Karpas-422 (cell line): Measurements from ENCODE around the gene RFPL3. TPM values are rescaled to one million over a fixed set of nuclear protein-coding genes. Genes with fewer than 3 reads are reported as not detected.

Source experiments
- DNase-seq: peaks from one replicate; pipeline ENCODE4 v3.0.0-alpha.2; 2015
- H2AFZ ChIP-seq: fragments of 200-600 bp; sonication (generic); 2 replicates; pipeline ENCODE4 v1.6.1; 2014; ENCODE audit warnings: antibody characterized with exemption, low read length, mixed read lengths
- H3K27ac ChIP-seq: fragments of 200-600 bp; sonication (generic); 2 replicates; pipeline ENCODE4 v1.5.1; 2014; ENCODE audit warnings: mild to moderate bottlenecking, low read length, moderate library complexity
- H3K27me3 ChIP-seq: fragments of 200-600 bp; sonication (generic); 2 replicates; pipeline ENCODE4 v1.6.1; 2014; ENCODE audit warnings: low read length, mixed read lengths
- H3K36me3 ChIP-seq: fragments of 200-600 bp; sonication (generic); 2 replicates; pipeline ENCODE4 v1.6.1; 2014; ENCODE audit warnings: low read length, mixed read lengths; ENCODE audit not compliant: insufficient read depth
- H3K4me1 ChIP-seq: fragments of 200-600 bp; sonication (generic); 2 replicates; pipeline ENCODE4 v1.6.1; 2014; ENCODE audit warnings: mild to moderate bottlenecking, low read length, mixed read lengths
- H3K4me2 ChIP-seq: fragments of 200-600 bp; sonication (generic); 2 replicates; pipeline ENCODE4 v1.6.1; 2014; ENCODE audit warnings: low read length, low read depth, mild to moderate bottlenecking; ENCODE audit not compliant: poor library complexity, severe bottlenecking
- H3K4me3 ChIP-seq: fragments of 200-600 bp; sonication (generic); 2 replicates; pipeline ENCODE4 v1.5.1; 2014; ENCODE audit warnings: mild to moderate bottlenecking, antibody characterized with exemption, low read length, mixed read lengths
- H3K79me2 ChIP-seq: fragments of 200-600 bp; sonication (generic); 2 replicates; pipeline ENCODE4 v1.6.1; 2014; ENCODE audit warnings: mild to moderate bottlenecking, low read length, mixed read lengths
- H3K9ac ChIP-seq: fragments of 200-600 bp; sonication (generic); 2 replicates; pipeline ENCODE4 v1.6.0; 2014; ENCODE audit warnings: low read length
- H3K9me2 ChIP-seq: fragments of 200-600 bp; sonication (generic), shearing (Covaris generic); replicated peaks from 2 replicates; pipeline ENCODE4 v1.6.0; 2014; ENCODE audit warnings: mild to moderate bottlenecking, low read length, moderate library complexity; ENCODE audit not compliant: insufficient read depth
- H3K9me3 ChIP-seq: fragments of 300-700, 200-600 bp; sonication (generic); 2 replicates; pipeline ENCODE4 v1.6.1; 2014; ENCODE audit warnings: low read length, mixed read lengths
- H4K20me1 ChIP-seq: fragments of 200-600 bp; sonication (generic); 2 replicates; pipeline ENCODE4 v1.6.1; 2014; ENCODE audit warnings: mild to moderate bottlenecking, antibody characterized with exemption, low read length, low read depth; ENCODE audit not compliant: insufficient read depth
- small RNA-seq: library from RNA; depleted of rRNA; stranded (forward); fragments of <200 nt; gene quantifications from one replicate; pipeline ENCODE3, GENCODE V24; 2014
- total RNA-seq: library from RNA; depleted of rRNA; stranded (reverse); fragments of >200 nt; shearing (Covaris generic); gene quantifications from 2 replicates; pipeline ENCODE4 v1.2.3, GENCODE V29; 2014; ENCODE audit warnings: low replicate concordance; rRNA removed

RFPL3 gene
- total RNA-seq, 1 experiment from 2014 or later: not detected

- Histone ChIP-seq H3K36me3 (peaks cover 53% of the 10 kb centered on the region), H3K27me3 (no peaks in the 10 kb centered on the region), H3K9me3 (no peaks in the 10 kb centered on the region), H3K27ac (no peak overlapping the region), H3K4me2 (no peak overlapping the region), H3K9ac (no peak overlapping the region), H2AFZ (no peak overlapping the region), H3K4me1 (no peaks in the 10 kb centered on the region), H3K9me2 (no peaks in the 10 kb centered on the region), H3K4me3 (no peak overlapping the region), H3K79me2 (peaks cover 8% of the 10 kb centered on the region; the same call in 1 of the 2 replicates), H4K20me1 (no peaks in the 10 kb centered on the region)
- DNase-seq: no peak
These were observed 43.8 kb downstream of the RFPL3 start for GRCh38 chr22:32401486-32401885.

GRCh38 chr22:32404021-32404420 lies 46.4 kb downstream of the RFPL3 start:
- H3K9ac ChIP-seq: no peak overlapping the region
- no peak overlapping the region for H2AFZ ChIP-seq
- peaks cover 55% of the 10 kb centered on the region for H3K36me3 ChIP-seq
- H3K4me2 ChIP-seq: no peak overlapping the region
- peaks cover 22% of the 10 kb centered on the region for H3K4me1 ChIP-seq
- no peak overlapping the region for H3K4me3 ChIP-seq
- no peaks in the 10 kb centered on the region for H4K20me1 ChIP-seq
- peaks cover 31% of the 10 kb centered on the region for H3K79me2 ChIP-seq
- no peak overlapping the region for H3K27ac ChIP-seq
- no peaks in the 10 kb centered on the region for H3K27me3 ChIP-seq
- H3K9me2 ChIP-seq: no peaks in the 10 kb centered on the region
- no peak for DNase-seq
- H3K9me3 ChIP-seq: no peaks in the 10 kb centered on the region

GRCh38 chr22:32407312-32407711 lies 49.6 kb downstream of the RFPL3 start:
- DNase-seq: peak; percentile 72
- Histone ChIP-seq H3K4me1 (peaks cover 38% of the 10 kb centered on the region), H3K9me2 (no peaks in the 10 kb centered on the region), H3K27ac (peak overlapping the region; percentile 59), H3K4me2 (peak overlapping the region; percentile 25), H3K36me3 (peaks cover 41% of the 10 kb centered on the region; the same call in 1 of the 2 replicates), H3K9me3 (no peaks in the 10 kb centered on the region), H4K20me1 (peaks cover 7% of the 10 kb centered on the region; the same call in 1 of the 2 replicates), H3K9ac (no peak overlapping the region), H3K27me3 (no peaks in the 10 kb centered on the region), H3K4me3 (no peak overlapping the region), H2AFZ (no peak overlapping the region), H3K79me2 (peaks cover 59% of the 10 kb centered on the region)

GRCh38 chr22:32407936-32408335 lies 50.3 kb downstream of the RFPL3 start:
- Histone ChIP-seq H3K4me2 (peak overlapping the region; percentile 25), H3K27ac (0 out of 2 replicates have a peak overlapping the region, but pooled peaks have one; percentile 59), H3K36me3 (peaks cover 41% of the 10 kb centered on the region; the same call in 1 of the 2 replicates), H3K4me3 (no peak overlapping the region), H3K27me3 (no peaks in the 10 kb centered on the region), H2AFZ (no peak overlapping the region), H4K20me1 (peaks cover 7% of the 10 kb centered on the region; the same call in 1 of the 2 replicates), H3K79me2 (peaks cover 59% of the 10 kb centered on the region), H3K9me2 (no peaks in the 10 kb centered on the region), H3K9ac (no peak overlapping the region), H3K9me3 (no peaks in the 10 kb centered on the region), H3K4me1 (peaks cover 42% of the 10 kb centered on the region)
- DNase-seq: no peak

- Histone ChIP-seq H3K79me2 (peaks cover 59% of the 10 kb centered on the region), H3K4me1 (peaks cover 42% of the 10 kb centered on the region), H3K9ac (no peak overlapping the region), H2AFZ (no peak overlapping the region), H3K9me3 (no peaks in the 10 kb centered on the region), H3K4me2 (peak overlapping the region; percentile 80), H4K20me1 (peaks cover 7% of the 10 kb centered on the region; the same call in 1 of the 2 replicates), H3K27me3 (no peaks in the 10 kb centered on the region), H3K9me2 (no peaks in the 10 kb centered on the region), H3K36me3 (peaks cover 35% of the 10 kb centered on the region; the same call in 1 of the 2 replicates), H3K27ac (no peak overlapping the region), H3K4me3 (peak overlapping the region; percentile 76; the same call in 1 of the 2 replicates)
- DNase-seq: no peak
These were observed 52.3 kb downstream of the RFPL3 start for GRCh38 chr22:32409977-32410376.

GRCh38 chr22:32410459-32410858 lies 52.8 kb downstream of the RFPL3 start:
- peak overlapping the region; percentile 76 for H3K4me3 ChIP-seq
- H3K27ac ChIP-seq: no peak overlapping the region
- peaks cover 56% of the 10 kb centered on the region for H3K79me2 ChIP-seq

More at GRCh38 chr22:32410459-32410858, 52.8 kb downstream of the RFPL3 start:
- Histone ChIP-seq H3K36me3 (peaks cover 30% of the 10 kb centered on the region; the same call in 1 of the 2 replicates), H3K9me3 (no peaks in the 10 kb centered on the region), H3K4me2 (peak overlapping the region; percentile 80), H3K9ac (peak overlapping the region; percentile 82), H3K27me3 (no peaks in the 10 kb centered on the region), H2AFZ (no peak overlapping the region), H4K20me1 (peaks cover 7% of the 10 kb centered on the region; the same call in 1 of the 2 replicates), H3K4me1 (peaks cover 42% of the 10 kb centered on the region), H3K9me2 (no peaks in the 10 kb centered on the region)
- DNase-seq: no peak

Small RNA genes lying within 50 kb of the gene (small RNA-seq; reads per million reads assigned to genes)
- gene AL021937.2: not detected
- gene IGLVIVOR22-2: not detected
- gene RF02171: not detected
- not detected for gene RF02172

Other genes starting within 250 kb of the RFPL3 start
- gene C22orf42, start 198.6 kb upstream of the RFPL3 start, total RNA-seq: not detected in 2 replicates
- not detected in 2 replicates for gene RFPL2, start 152.8 kb upstream of the RFPL3 start, total RNA-seq
- gene SLC5A4, start 102.5 kb upstream of the RFPL3 start, total RNA-seq: not detected in 2 replicates
- 39.8 and 63.4 TPM in 2 replicates for gene RTCB, start 54.4 kb downstream of the RFPL3 start, total RNA-seq
- not detected in 2 replicates for gene BPIFC, start 106.6 kb downstream of the RFPL3 start, total RNA-seq
- 63.5 and 110 TPM in 2 replicates for gene FBXO7, start 116.9 kb downstream of the RFPL3 start, total RNA-seq